COLO668 (cell line): ENCODE measurements around the gene ZC3HAV1.
"Not testable (repeated sequence)": the region's sequence is repeated elsewhere in the genome, so short reads cannot be mapped to it uniquely, and the experiment has no call there.

Experiments
- DNase-seq: peaks from one replicate; lab custom pipeline; 2025; ENCODE audit not compliant: unreplicated experiment; lab: John Stamatoyannopoulos, UW

The ZC3HAV1 gene

DNA sequence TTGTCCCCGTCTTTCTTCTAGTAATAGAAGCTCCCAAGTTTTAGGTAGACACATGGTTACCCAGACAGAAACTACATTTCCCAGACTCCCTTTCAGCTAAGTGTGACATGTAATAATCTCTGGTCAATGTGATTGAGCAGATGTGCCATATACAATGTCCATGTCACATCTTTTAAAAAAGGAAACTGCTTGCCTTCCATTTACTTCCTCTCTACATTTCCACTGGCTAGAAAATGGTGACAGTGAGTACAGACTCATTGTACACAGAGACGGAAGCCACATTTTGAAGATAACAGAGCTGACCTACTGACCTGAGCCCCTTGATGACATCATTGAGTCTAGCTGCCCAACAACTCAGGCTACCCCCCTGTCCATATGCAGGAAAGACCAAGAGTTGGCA is 21.3 kb downstream of the ZC3HAV1 start:
- DNase-seq: no peak

DNA sequence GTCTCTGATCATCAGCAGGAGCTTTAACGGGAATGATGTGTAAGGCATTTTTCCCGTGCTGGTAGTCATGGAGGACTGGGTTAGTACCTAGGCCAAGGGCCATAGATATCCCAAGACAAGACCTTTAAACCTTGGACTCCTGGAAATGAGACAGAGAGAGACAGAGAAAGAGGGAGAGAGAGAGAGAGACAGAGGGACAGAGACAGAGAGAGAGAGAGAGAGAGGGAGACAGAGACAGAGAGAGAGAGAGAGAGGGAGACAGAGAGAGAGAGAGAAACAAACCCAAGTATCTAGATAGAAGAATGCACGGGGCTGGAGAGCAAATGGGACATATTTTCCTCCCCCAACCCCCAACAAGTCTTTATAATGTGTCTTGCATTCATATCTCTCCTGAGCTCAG is 22.3 kb downstream of the ZC3HAV1 start:
- DNase-seq: no peak

DNA sequence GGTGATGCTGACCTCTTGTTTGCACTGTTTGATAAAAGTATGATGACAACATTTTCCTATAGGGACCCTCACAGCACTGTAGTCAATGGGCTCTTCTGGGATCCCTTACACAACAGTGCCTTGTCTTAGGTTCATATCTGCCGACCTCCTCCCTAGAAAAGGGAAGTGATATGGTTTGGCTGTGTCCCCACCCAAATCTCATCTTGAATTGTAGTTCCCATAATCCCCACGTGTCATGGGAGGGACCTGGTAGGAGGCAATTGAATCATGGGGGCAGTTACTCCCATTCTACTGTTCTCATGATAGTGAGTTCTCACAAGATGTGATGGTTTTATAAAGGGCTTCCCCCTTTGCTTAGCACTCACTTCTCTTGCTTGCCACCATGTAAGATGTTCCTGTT is 23.1 kb downstream of the ZC3HAV1 start:
- no peak for DNase-seq

DNA sequence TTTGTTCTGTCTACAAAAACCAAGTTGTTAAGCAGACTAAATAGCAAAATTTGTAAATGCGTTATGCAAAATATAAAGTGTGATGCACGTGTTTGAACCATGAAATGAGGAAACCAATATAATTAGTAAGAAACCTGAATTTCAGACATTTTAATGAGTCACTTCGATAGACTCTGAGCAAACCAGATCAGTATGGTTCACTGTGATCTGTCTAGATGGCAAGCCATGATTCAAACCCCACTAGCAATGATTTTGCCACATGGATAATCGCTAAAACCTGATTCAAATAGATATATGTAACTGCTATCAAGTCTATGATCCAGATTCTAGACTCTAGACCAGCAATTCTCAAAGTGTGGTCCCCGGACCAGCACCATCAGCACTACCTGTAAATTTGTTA is 24.8 kb downstream of the ZC3HAV1 start:
- no peak for DNase-seq

DNA sequence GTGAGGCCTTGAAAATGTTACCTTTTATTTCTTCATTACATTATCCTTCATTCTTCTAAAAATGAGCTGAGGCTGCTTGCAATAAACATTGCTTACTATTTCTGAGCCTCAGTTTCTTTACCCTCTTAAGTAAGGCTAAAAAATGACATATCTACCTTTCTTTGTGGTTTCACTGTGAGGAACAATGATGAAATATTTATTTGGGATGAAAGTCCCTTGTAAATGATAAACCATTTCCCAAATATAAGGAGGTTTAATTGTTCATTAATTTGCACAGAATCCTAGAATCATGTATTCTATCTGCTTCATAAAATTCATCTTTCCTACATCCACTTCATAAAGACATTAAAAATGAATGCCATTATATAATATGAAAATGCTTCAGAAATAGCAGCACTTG is 27.9 kb downstream of the ZC3HAV1 start:
- no peak for DNase-seq

DNA sequence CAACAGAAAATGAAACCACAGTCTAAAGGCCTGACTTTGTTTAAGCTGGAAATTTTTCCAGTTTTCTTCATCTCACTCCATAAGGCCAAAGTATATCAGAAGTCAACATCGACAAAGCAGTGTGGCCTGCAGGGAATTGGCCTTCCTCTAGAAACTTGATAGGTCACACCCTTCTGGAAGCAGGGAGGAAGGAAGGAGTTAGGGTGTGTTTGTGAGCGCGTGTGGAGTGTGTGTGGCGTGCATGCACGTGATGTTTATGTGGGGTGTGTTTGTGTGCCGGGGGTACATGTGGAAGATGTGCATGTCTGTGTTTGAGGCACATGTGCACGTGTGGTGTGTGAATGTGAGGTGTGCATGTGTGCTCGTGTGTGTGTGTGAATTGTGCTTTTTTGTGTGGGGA is 28.6 kb downstream of the ZC3HAV1 start:
- no peak for DNase-seq

DNA sequence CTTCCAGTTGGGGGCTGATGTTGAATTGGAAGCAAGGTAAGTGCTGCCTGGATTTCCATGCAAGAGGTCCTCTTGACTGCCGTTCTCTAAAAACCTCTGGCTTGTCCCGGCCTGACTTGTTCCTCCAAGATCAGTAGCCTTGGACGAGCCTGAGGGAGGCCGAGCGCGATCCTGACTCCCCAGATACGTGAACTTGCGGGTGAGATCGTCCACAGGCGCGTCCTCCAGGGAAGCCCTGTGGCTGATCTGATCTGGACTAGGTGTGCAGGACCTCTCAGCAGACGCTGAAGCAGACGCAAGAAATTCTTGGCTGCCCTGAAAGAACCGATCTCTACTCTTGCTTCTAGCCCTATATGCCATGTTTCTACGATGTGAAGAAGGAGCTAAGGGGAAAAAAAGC is 29.7 kb downstream of the ZC3HAV1 start:
- DNase-seq: no peak

DNA sequence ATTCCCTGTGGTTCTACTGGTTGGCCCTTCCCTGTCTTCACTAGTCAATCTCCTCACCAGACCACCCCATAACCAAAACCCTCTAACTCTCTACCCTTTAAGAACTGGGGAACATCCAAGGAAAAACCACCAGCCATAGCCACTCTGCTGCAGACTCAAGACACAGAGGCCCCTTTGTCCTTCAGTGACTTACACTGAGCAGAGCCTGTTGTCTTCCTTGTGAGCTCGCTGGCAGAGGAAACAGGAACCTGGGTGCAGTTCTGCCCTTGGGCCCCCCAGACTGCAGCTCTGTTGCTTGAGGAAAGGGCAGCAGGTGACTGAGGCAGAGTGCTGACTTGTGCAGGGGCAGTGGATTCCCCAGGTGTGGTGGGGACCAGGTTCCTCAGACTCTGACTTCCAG is 30.6 kb downstream of the ZC3HAV1 start:
- DNase-seq: no peak

DNA sequence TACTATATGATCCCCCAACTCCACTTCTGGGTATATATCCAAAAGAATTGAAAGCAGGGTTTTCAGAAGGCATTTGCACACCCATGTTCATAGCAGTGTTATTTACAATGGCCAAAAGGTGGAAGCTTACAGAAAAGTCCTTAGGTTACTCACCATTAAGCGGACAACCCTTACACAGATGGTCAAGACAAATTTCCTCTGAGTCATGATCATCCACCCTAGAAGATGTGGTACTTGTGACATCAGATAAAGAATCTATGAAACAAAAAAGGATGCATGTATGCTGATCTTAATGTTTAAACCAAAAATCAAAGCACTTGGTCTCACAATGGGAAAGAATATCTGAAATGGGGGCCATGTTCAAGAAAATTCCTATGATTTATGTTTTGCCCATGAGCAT is 31.1 kb downstream of the ZC3HAV1 start:
- no peak for DNase-seq

DNA sequence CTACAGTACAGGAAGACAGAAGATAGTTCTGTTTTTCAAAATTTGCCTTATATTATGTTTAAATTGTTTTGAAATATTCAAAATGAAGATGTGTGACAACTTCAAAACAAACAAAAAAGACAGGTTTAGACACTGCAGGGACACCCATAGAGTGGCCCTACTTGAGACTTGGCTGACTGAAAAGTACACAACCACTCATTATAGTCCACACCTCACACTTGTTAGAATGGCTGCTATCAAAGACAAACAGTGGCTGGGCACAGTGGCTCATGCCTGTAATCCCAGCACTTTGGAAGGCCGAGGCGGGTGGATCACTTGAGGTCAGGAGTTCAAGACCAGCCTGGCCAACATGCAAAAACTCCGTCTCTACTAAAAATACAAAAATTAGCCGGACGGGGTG is 31.8 kb downstream of the ZC3HAV1 start:
- not testable (repeated sequence) for DNase-seq

DNA sequence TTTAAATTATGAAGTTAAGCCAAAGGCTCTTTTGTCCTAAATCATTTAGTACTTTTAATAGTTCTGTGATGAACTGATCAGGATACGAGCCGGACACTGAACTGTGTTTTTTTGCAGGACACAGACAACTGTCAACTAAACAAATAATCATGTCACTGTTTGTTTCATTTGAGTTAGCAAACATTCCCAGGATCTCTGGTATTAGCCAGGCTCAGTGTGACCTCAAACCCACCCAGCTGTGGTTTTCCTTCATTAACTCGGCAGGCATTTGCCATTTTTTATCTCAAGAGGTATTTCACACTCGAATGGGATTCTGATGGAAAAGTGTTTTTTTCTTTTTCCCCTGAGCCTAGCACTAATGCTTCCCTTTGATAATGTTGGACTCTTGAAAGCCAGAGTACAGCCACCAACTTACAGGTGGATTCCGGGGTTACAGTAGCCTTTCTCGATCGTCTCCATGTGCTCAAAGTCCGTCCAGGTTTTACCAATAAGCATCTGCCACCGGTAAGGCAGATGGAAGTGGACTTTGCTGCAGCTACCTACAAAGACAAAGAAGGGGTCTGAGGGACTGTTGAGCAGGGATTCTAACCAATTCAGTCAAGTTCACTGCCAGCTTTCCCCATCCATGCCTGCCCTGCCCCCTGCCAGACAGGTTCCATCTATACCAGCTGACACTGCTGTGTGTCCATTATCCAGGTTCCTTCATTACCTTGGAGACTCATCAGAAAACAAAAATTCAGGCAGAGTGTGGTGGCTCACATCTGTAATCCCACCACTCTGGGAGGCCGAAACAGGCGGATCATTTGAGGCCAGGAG is 33.4 kb downstream of the ZC3HAV1 start:
- DNase-seq: no peak

DNA sequence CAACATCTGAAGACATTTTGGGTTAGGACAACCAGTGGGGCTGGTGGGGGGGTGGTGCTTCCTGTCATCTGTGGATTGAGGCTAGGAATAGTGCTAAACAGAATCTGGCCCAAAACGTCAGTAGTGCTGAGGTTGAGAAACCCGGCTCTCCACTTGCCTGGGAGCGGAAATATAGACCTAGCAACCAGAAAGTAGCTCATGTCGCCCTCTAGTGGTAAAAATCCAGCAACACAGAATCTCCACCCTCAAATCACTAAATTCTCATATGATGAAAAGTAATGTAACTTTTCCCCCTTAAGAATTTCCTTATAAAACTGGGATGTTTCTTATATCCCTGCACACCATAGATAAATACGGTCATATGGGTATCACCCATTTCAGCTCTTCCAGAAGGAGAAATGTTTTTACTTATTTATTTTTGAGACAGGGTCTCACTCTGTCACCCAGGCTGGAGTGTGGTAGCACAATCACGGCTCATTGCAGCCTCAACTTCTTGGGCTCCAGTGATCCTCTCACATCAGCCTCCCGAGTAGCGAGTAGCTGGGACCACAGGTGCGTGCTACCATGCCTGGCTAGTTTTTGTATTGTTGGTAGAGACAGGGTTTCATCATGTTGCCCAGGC is 34.4 kb downstream of the ZC3HAV1 start:
- peak; percentile 55 for DNase-seq

DNA sequence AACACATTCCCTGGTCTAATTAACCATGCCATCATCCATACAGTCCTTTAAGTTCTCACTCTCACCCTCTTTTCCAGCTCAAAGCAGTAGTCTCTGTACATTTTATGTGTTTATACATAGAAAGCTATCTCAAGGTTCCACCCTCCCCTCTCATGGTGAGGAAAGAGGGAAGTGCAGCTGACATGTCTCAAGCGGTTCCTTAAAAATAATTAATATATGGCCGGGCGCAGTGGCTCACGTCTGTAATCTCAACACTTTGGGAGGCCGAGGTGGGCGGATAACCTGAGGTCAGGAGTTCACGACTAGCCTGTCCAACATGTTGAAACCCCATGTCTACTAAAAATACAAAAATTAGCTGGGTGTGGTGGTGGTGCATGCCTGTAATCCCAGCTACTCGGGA is 36.7 kb downstream of the ZC3HAV1 start:
- no peak for DNase-seq

DNA sequence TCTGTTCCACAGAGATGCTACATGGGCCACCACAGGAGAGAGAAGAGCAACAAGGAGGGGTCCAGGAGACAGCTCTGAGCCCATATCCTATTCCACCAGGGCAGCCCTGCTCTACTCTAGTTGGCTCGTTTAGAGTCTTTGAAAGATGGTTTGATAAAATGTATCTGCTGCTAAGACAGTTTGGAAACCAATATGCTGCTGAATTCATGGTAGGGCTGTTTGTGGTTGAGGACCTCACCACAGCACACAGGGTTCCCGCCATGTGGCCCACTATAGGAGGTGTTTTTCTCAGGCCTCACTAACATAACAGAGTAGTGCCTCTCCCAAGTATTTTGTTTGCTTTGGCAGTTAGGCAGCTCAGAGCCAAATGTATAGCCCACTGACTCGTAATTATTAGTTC is 37.8 kb downstream of the ZC3HAV1 start:
- no peak for DNase-seq

DNA sequence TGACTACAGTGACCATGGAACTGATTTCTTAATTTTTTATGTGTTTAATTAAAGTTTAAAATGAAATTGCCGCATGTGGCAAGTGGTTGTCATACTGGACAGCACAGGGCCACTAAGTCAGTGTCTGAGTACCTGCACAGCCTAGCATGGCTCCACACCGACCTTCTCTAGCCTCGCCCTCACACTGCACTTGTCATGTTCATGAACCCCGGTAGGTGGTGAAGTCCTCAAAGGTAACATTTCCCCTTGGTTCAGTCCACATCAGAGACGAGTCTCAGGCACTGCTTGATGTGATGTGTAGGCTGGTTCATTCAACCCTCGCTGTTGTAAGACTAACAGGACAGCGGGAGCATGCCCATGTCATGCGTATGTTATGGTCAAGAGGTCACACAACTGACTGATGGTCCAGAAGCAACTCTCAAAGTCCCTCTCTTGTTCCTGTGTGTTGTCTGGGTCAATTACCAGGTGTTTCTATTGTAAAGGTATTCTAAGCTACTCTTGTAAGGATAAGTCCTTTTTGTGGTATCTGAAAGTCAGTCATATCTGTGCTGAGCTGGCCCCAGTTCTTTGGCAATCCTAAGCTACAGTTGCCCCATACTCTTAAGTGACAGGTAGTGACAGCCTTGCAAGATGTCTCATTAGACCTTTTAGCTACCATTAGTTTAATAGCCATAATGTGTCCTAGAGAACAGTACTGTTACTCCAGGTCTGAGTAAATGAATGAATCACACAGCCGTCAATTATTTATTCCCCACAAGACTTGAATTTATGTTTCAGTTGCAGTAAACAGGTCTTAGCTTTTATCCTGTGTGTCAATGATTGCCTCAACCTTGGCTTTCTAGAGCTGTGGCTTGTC is 40.7 kb downstream of the ZC3HAV1 start:
- no peak for DNase-seq

DNA sequence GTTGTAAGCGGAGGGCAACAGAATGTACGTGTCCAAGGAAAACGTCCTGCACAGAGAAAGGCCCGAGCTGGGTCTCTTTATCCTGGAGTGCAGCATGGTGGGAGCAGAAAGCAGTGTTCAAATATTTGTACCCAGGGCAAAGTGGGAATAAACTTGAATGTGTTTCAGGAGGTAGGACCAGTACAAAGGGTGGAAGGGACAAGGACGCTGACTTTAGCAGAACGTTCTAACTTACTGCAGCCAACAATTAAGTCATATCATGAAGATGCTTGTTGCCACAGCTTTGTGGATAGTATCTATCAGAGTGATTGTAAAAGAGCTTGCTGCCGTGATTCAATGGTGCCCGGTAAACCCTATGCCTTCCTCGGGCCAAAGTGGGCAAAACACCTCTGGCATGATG is 43.2 kb downstream of the ZC3HAV1 start:
- DNase-seq: no peak

DNA sequence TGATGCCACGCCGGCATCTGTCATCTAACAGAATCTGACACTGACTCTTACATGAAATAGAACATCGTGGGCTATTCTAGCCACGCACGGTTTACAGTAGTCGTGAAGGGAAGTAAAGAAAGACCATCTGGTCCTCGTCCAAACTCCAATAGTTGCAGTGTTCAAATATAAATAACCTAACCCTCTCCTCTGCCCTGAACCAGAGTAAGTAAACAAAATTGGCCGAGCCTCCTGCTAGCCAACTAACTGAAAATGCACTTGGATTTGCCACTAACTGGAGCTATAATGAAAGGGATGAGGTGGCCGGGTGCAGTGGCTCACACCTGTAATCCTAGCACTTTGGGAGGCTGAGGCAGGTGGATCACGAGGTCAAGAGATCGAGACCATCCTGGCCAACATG is 44.2 kb downstream of the ZC3HAV1 start:
- no peak for DNase-seq

DNA sequence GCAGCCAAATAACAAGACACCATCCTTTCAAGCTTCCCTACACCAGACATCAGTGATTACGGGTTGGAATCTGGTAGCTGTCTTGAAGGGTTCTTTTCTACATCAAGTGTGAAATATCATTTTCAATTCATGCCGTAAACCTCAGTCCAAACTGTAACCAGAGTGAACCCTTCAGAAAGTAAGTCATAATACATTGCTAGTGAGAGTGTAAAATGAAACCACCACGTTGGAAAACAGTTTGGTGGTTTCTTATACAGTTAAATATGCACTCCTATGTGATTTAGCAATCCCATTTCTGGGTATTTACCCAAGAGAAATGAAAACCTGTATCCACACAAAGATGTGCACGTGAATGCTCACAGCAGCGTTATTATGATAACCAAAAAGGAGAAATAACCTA is 48.1 kb downstream of the ZC3HAV1 start:
- DNase-seq: no peak

DNA sequence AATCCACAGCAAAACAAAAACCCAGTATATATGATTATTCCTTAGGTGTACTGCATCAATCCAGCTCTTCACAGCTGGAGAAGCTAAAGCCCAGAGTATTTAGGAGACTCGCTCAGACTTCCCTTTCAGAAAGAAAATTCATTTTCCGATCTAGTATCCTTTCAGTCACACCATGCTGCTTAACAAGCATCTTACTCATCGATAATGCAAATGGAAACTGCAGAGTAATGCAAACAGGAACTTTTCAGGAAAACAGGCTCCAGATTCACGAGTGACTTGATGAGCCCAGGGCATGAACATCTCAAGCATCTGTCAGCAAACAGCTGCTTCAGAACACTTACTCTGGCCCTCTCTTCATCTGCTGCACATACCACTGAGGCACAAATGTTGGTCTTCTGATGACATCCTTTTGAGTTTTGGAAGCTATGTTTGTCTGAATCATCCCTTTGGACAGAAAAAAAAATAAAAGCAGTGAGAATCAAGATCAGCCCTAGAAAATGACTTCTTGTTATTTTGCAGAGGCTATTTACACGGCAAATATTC is 48.8 kb downstream of the ZC3HAV1 start:
- DNase-seq: no peak

DNA sequence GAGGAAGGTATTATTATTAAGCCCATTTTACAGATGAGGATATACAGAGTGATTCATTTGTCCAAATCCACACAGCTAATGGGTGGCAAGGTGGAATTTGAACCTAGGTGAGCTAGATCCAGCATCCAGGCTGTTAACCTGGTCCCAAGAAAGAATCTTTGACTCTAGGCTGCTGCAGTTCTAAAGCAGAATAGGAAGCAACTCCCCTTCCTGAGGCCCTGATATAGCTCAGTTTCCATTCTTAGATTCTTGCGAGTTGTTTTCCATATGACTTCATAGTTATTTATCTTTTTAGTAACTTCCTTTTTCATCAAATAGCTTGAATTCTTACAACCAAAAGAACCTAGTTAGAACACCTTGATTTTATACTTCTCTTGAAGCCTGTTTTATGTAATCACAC is 49.6 kb downstream of the ZC3HAV1 start:
- DNase-seq: no peak

DNA sequence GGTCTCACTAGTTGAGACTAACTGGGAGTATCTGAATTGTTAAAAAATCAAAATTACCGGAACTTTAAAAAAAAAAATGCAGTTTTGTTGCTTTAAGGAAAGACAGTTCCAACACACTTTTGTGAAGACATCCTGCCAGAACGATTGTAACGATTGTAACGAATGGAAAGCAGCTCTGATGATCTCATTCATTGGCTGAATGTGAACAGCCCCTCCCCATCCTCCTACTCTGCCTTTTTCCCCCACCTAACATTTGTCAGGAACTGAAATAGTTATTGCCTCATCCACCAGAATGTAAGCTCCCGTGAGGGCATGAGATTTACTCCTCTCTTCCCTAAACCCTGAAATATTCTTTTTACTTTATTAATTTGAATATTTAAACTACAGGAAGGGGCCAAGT is 50.6 kb downstream of the ZC3HAV1 start:
- no peak for DNase-seq

DNA sequence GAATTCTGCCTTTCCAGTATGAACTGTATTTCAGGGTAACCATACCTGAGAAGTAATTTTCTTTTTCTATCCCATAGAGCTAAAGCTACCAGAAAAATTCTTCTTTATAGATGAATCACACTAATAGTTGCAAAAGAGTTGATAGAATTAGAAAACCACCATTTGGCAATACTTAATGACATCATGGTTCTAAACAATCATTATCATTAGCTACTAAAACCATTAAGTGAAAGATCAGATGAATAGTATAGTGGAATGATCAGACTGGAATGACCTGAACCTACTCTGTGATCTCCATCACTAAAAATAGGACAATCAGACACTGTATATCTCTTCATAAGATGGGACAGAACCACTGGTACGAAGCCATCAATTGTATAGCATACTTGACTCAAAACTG is 53.8 kb downstream of the ZC3HAV1 start:
- no peak for DNase-seq
